ENCODE measurements around the gene TGFBR1. TPM values are rescaled to one million over a fixed set of nuclear protein-coding genes. Genes with fewer than 3 reads are reported as not detected.
"Not testable (repeated sequence)": the region's sequence is repeated elsewhere in the genome, so short reads cannot be mapped to it uniquely, and the experiment has no call there.

TGFBR1 gene
- total RNA-seq, 5 donors from 2014 or later (not counting 1 experiment from before 2014, with no cell fraction given): 22.3 to 36.9 (median 31.7) TPM

DNA sequence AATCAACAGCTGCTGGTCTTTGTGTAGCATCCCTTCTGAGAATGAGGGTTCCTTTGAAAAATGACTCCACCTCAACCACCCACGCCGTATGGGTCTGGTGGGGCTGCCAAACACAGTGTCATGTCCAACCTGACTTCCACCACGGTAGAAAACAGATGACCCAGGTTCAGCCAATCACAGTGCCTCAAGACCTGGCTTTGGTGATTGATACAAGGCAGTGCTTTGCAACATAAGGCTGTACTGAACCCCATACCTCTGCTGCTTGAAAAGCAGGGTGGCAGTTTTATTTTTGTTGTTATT, 11.5 kb upstream of the TGFBR1 start:
- CTCF ChIA-PET: interaction anchor here in 1 of 2 donors (0.6 kb wide), 1 partner anchor 47 kb away, joined by 3 read pairs; no protein-coding TSS in a partner anchor
- no CpG with 5 or more reads among the region's 3 CpGs for WGBS (ENCODE audit: insufficient coverage)
- peaks cover 47 to 63% (median 52%) of the 10 kb centered on the region in 3 donors for H3K4me1 Mint-ChIP-seq
- Histone ChIP-seq H3K4me3 (ENCODE audit: control insufficient read depth in 1 of 2, extremely low read depth in 1 of 2, low read length in 1 of 2) (no peak overlapping the region), H3K4me1 (ENCODE audit: control insufficient read depth in 1 of 2, extremely low read depth in 1 of 2, insufficient read depth in 2 of 2, low read length in 2 of 2) (peaks cover 10 to 34% of the 10 kb centered on the region in 2 experiments), H3K36me3 (ENCODE audit: control insufficient read depth in 2 of 2, extremely low read depth in 1 of 2, insufficient read depth in 1 of 2, low read length in 1 of 2) (peaks cover 0 to 4% of the 10 kb centered on the region in 2 donors), H3K27me3 (replicated peaks in 1 of 2; ENCODE audit: control insufficient read depth in 2 of 2, extremely low read depth in 1 of 2, insufficient read depth in 2 of 2, low read length in 1 of 2) (no peaks in the 10 kb centered on the region), H3K9me3 (no peaks in the 10 kb centered on the region), H3K27ac (ENCODE audit: low read length) (no peak overlapping the region)
- ATAC-seq (replicated peaks in 1 of 4) (peak in 1 of 4 experiments; percentile 32), DNase-seq (no peak)
- POLR2A ChIA-PET: no interaction called here
- peak overlapping the region in 1 of 2 donors; percentile 91 for H3K27ac Mint-ChIP-seq
- peak overlapping the region in 1 of 3 donors; percentile 67 for H3K4me3 Mint-ChIP-seq
- no peaks in the 10 kb centered on the region for H3K27me3 Mint-ChIP-seq
- H3K36me3 Mint-ChIP-seq: no peaks in the 10 kb centered on the region
- H3K9me3 Mint-ChIP-seq: peaks cover 0 to 3% (median 0%) of the 10 kb centered on the region in 3 donors

DNA sequence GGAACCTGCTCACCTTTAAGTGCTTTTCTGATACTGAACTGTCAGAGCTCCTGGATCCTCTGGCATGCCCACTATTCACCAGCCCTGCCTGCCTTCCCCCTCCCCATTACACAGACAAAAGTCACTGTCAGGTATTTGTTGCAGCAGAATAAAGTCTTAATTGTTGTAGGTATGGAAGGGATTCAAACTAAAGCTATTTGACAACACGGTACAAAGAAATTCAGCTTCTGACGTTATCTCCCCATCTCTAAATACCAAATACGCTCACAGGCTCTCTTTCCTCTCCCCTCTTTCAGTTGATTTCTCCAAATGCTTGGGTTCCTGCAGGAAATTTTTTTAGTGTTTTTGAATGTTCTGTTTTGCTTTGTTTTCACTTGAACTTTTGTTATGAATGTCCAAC, 9.3 kb upstream of the TGFBR1 start:
- Mint-ChIP-seq H3K27ac (no peak overlapping the region), H3K27me3 (no peaks in the 10 kb centered on the region), H3K36me3 (no peaks in the 10 kb centered on the region), H3K9me3 (peaks cover 0 to 11% (median 0%) of the 10 kb centered on the region in 3 donors), H3K4me1 (peaks cover 51 to 82% (median 62%) of the 10 kb centered on the region in 3 donors), H3K4me3 (no peak overlapping the region)
- Histone ChIP-seq H3K4me1 (ENCODE audit: control insufficient read depth in 1 of 2, extremely low read depth in 1 of 2, insufficient read depth in 2 of 2, low read length in 2 of 2) (peaks cover 10 to 34% of the 10 kb centered on the region in 2 experiments), H3K36me3 (ENCODE audit: control insufficient read depth in 2 of 2, extremely low read depth in 1 of 2, insufficient read depth in 1 of 2, low read length in 1 of 2) (no peaks in the 10 kb centered on the region), H3K9me3 (no peaks in the 10 kb centered on the region), H3K27ac (ENCODE audit: low read length) (no peak overlapping the region), H3K4me3 (ENCODE audit: control insufficient read depth in 1 of 2, extremely low read depth in 1 of 2, low read length in 1 of 2) (no peak overlapping the region), H3K27me3 (replicated peaks in 1 of 2; ENCODE audit: control insufficient read depth in 2 of 2, extremely low read depth in 1 of 2, insufficient read depth in 2 of 2, low read length in 1 of 2) (no peaks in the 10 kb centered on the region)
- no peak for DNase-seq
- WGBS (ENCODE audit: insufficient coverage): no CpG with 5 or more reads among the region's 3 CpGs
- no peak for ATAC-seq (replicated peaks in 1 of 4)
- CTCF ChIA-PET: interaction anchor here in 1 of 2 donors (0.8 to 0.9 kb wide), 2 partner anchors 45 to 326 kb away, joined by 3 read pairs; no protein-coding TSS in a partner anchor
- POLR2A ChIA-PET: no interaction called here

DNA sequence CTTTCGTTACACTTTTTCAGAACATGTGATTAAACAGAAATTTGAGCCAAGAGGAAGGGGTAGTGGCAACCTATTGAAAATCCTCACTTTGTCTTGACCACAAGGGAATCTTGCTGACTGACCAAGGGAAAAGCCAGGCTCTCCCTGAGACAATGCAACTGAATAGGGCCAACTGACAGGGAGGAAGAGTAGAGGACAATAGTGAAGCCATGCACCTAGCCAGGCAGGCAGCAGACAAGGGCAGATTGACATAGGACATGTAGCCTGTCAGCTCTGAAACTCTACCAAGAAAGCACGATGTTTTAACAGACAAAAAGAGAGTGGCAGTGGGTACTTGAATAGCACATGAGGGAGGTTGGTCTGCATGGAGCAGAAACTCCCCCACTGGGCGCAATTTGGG, 8.5 kb upstream of the TGFBR1 start:
- Histone ChIP-seq H3K36me3 (ENCODE audit: control insufficient read depth in 2 of 2, extremely low read depth in 1 of 2, insufficient read depth in 1 of 2, low read length in 1 of 2) (no peaks in the 10 kb centered on the region), H3K4me3 (ENCODE audit: control insufficient read depth in 1 of 2, extremely low read depth in 1 of 2, low read length in 1 of 2) (no peak overlapping the region), H3K27me3 (replicated peaks in 1 of 2; ENCODE audit: control insufficient read depth in 2 of 2, extremely low read depth in 1 of 2, insufficient read depth in 2 of 2, low read length in 1 of 2) (no peaks in the 10 kb centered on the region), H3K27ac (ENCODE audit: low read length) (no peak overlapping the region), H3K9me3 (no peaks in the 10 kb centered on the region), H3K4me1 (ENCODE audit: control insufficient read depth in 1 of 2, extremely low read depth in 1 of 2, insufficient read depth in 2 of 2, low read length in 2 of 2) (peaks cover 10 to 30% of the 10 kb centered on the region in 2 experiments)
- no peak overlapping the region for H3K4me3 Mint-ChIP-seq
- H3K27me3 Mint-ChIP-seq: no peaks in the 10 kb centered on the region
- no peak overlapping the region for H3K27ac Mint-ChIP-seq
- H3K4me1 Mint-ChIP-seq: peaks cover 47 to 78% (median 56%) of the 10 kb centered on the region in 3 donors
- WGBS (ENCODE audit: insufficient coverage): 100% methylated on average over 1 of the region's 3 CpGs
- CTCF ChIA-PET: interaction anchor here (0.9 kb wide), 2 partner anchors 45 to 98 kb away, joined by 3 to 4 read pairs; no protein-coding TSS in a partner anchor
- no peaks in the 10 kb centered on the region for H3K36me3 Mint-ChIP-seq
- H3K9me3 Mint-ChIP-seq: peaks cover 0 to 11% (median 0%) of the 10 kb centered on the region in 3 donors
- DNase-seq (no peak), ATAC-seq (replicated peaks in 1 of 4) (no peak)
- POLR2A ChIA-PET: no interaction called here

DNA sequence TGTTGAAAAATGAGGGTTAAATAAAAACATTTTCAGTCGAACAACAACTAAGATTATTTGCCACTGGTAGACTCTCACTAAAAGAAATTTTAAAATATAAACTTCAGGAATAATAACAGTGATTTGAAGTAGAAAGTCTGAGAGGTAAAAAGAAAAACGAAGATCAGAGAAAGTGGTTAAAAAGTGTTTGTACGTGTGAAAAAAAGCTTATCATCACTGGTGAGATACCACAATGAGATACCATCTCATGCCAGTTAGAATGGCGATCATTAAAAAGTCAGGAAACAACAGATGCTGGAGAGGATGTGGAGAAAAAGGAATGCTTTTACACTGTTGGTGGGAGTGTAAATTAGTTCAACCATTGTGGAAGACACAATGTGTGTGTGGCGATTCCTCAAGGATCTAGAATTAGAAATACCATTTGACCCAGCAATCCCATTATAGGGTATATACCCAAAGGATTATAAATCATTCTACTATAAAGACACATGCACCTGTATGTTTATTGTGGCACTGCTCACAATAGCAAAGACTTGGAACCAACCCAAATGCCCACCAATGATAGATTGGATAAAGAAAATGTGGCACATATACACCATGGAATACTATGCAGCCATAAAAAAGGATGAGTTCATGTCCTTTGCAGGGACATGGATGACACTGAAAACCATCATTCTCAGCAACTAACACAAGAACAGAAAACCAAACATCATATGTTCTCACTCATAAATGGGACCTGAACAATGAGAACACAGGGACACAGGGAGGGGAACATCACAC, 4.9 kb upstream of the TGFBR1 start:
- H3K4me3 ChIP-seq (ENCODE audit: control insufficient read depth in 1 of 2, extremely low read depth in 1 of 2, low read length in 1 of 2); H3K27ac ChIP-seq (ENCODE audit: low read length); H3K9me3 ChIP-seq; H3K36me3 ChIP-seq (ENCODE audit: control insufficient read depth in 2 of 2, extremely low read depth in 1 of 2, insufficient read depth in 1 of 2, low read length in 1 of 2); H3K27me3 Mint-ChIP-seq; POLR2A ChIA-PET; CTCF ChIA-PET; H3K27me3 ChIP-seq (replicated peaks in 1 of 2; ENCODE audit: control insufficient read depth in 2 of 2, extremely low read depth in 1 of 2, insufficient read depth in 2 of 2, low read length in 1 of 2); H3K36me3 Mint-ChIP-seq; ATAC-seq (replicated peaks in 1 of 4); DNase-seq; H3K4me3 Mint-ChIP-seq: not testable (repeated sequence)
- WGBS (ENCODE audit: insufficient coverage): 8% methylated on average over 2 of the region's 5 CpGs
- peaks cover 7 to 16% of the 10 kb centered on the region in 2 experiments for H3K4me1 ChIP-seq (ENCODE audit: control insufficient read depth in 1 of 2, extremely low read depth in 1 of 2, insufficient read depth in 2 of 2, low read length in 2 of 2)
- peaks cover 37 to 65% (median 46%) of the 10 kb centered on the region in 3 donors for H3K4me1 Mint-ChIP-seq
- H3K9me3 Mint-ChIP-seq: peaks cover 0 to 11% (median 0%) of the 10 kb centered on the region in 3 donors
- H3K27ac Mint-ChIP-seq: peak overlapping the region in 1 of 2 donors; percentile 57

DNA sequence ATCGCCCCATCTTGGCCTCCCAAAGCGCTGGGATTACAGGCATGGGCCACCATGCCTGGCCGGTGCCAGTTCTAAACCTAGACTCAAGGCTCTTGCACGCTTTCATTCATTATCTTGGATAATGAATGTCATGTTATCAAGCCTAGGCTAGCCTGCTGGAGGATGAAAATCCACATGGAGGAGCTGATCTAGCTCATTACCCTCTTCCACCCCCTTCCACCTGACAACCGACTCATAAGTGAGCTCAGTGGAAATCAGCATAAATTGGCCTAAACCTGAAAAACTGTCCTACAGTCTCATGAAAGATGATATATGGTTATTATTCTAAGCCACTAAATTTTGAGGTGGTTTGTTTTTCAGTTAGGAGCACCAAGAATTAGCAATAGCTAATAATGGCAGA, 3.6 kb upstream of the TGFBR1 start:
- POLR2A ChIA-PET: no interaction called here
- Mint-ChIP-seq H3K27ac (peak overlapping the region in 1 of 2 donors; percentile 45), H3K4me1 (peaks cover 31 to 61% (median 39%) of the 10 kb centered on the region in 3 donors), H3K9me3 (peaks cover 0 to 11% (median 0%) of the 10 kb centered on the region in 3 donors), H3K27me3 (no peaks in the 10 kb centered on the region), H3K4me3 (no peak overlapping the region), H3K36me3 (no peaks in the 10 kb centered on the region)
- DNase-seq (no peak), ATAC-seq (replicated peaks in 1 of 4) (no peak)
- Histone ChIP-seq H3K36me3 (ENCODE audit: control insufficient read depth in 2 of 2, extremely low read depth in 1 of 2, insufficient read depth in 1 of 2, low read length in 1 of 2) (no peaks in the 10 kb centered on the region), H3K27me3 (replicated peaks in 1 of 2; ENCODE audit: control insufficient read depth in 2 of 2, extremely low read depth in 1 of 2, insufficient read depth in 2 of 2, low read length in 1 of 2) (no peaks in the 10 kb centered on the region), H3K9me3 (no peaks in the 10 kb centered on the region), H3K27ac (ENCODE audit: low read length) (no peak overlapping the region), H3K4me3 (ENCODE audit: control insufficient read depth in 1 of 2, extremely low read depth in 1 of 2, low read length in 1 of 2) (no peak overlapping the region), H3K4me1 (ENCODE audit: control insufficient read depth in 1 of 2, extremely low read depth in 1 of 2, insufficient read depth in 2 of 2, low read length in 2 of 2) (peaks cover 5 to 16% of the 10 kb centered on the region in 2 experiments)
- WGBS (ENCODE audit: insufficient coverage): 40% methylated on average over 1 of the region's 5 CpGs
- CTCF ChIA-PET: interaction anchor here in 1 of 2 donors (1.5 kb wide), 1 partner anchor 10 kb away, joined by 3 read pairs; no protein-coding TSS in a partner anchor

DNA sequence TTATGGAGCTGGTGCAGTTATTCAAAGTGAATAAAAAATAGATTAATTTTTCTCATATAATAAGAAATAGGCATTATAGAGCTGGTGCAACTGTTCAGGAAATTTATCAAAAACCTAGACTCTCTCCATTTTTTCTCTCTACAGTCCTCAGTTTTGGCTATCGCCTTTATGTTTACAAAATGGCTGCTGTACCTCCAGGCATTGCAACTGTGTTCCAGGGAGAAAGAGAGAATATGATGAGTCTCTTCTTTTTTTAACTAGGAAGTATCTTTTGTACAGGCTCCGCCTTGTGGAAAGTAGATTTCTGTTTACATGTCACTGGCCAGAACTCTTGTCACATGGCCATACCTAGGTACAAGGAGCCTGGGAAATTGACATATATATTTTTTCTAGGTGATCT, 3.1 kb upstream of the TGFBR1 start:
- Histone ChIP-seq H3K4me3 (ENCODE audit: control insufficient read depth in 1 of 2, extremely low read depth in 1 of 2, low read length in 1 of 2) (no peak overlapping the region), H3K27ac (ENCODE audit: low read length) (peak overlapping the region; percentile 4), H3K27me3 (replicated peaks in 1 of 2; ENCODE audit: control insufficient read depth in 2 of 2, extremely low read depth in 1 of 2, insufficient read depth in 2 of 2, low read length in 1 of 2) (no peaks in the 10 kb centered on the region), H3K4me1 (ENCODE audit: control insufficient read depth in 1 of 2, extremely low read depth in 1 of 2, insufficient read depth in 2 of 2, low read length in 2 of 2) (peaks cover 10 to 21% of the 10 kb centered on the region in 2 experiments), H3K9me3 (no peaks in the 10 kb centered on the region), H3K36me3 (ENCODE audit: control insufficient read depth in 2 of 2, extremely low read depth in 1 of 2, insufficient read depth in 1 of 2, low read length in 1 of 2) (no peaks in the 10 kb centered on the region)
- Mint-ChIP-seq H3K4me1 (peaks cover 32 to 61% (median 39%) of the 10 kb centered on the region in 3 donors), H3K9me3 (peaks cover 0 to 11% (median 0%) of the 10 kb centered on the region in 3 donors), H3K27me3 (no peaks in the 10 kb centered on the region), H3K4me3 (no peak overlapping the region), H3K27ac (peak overlapping the region in 1 of 2 donors; percentile 41), H3K36me3 (no peaks in the 10 kb centered on the region)
- DNase-seq (no peak), ATAC-seq (replicated peaks in 1 of 4) (no peak)
- no CpG with 5 or more reads among the region's 2 CpGs for WGBS (ENCODE audit: insufficient coverage)
- POLR2A ChIA-PET: no interaction called here
- CTCF ChIA-PET: interaction anchor here in 1 of 2 donors (1.5 kb wide), 1 partner anchor 9 kb away, joined by 3 read pairs; no protein-coding TSS in a partner anchor
